Testis (tissue), 3 donors: ENCODE data around the gene LSM11. TPM values are rescaled to one million over a fixed set of nuclear protein-coding genes. Genes with fewer than 3 reads are reported as not detected.

Source experiments
- DNase-seq: peaks from one replicate; pipeline ENCODE4 v3.0.0-alpha.2; 2019
- H3K27ac ChIP-seq, 2 donors: fragments of 200-600 bp; sonication (generic); one replicate each; pipeline ENCODE4 v1.5.1; 2019
- H3K27me3 ChIP-seq: fragments of 200-600 bp; sonication (generic); one replicate; pipeline ENCODE4 v1.5.1; 2019
- H3K36me3 ChIP-seq: fragments of 200-600 bp; sonication (generic); one replicate; pipeline ENCODE4 v1.5.1; 2017; ENCODE audit warnings: low read depth; ENCODE audit errors: missing control alignments
- H3K4me1 ChIP-seq: fragments of 200-600 bp; sonication (generic); one replicate; pipeline ENCODE4 v1.5.1; 2019
- H3K4me3 ChIP-seq, 2 donors: fragments of 200-600 bp; sonication (generic); one replicate each; pipeline ENCODE4 v1.5.1; 2017 to 2019
- H3K9me3 ChIP-seq: fragments of 200-600 bp; sonication (generic); one replicate; pipeline ENCODE4 v1.5.1; 2017
- CTCF ChIP-seq, 3 experiments: fragments of 450-650 bp in 2 of 3; fragments of 200-600 bp in 1 of 3; sonication (generic) in 1 of 3; IDR thresholded peaks; one replicate each; pipeline ENCODE4 v1.5.1; 2016 to 2019; ENCODE audit warnings: antibody characterized with exemption in 3 of 3, mild to moderate bottlenecking in 2 of 3, moderate library complexity in 1 of 3
- POLR2A ChIP-seq: fragments of 450-650 bp; IDR thresholded peaks from one replicate; pipeline ENCODE4 v1.6.1; 2017; ENCODE audit warnings: antibody characterized with exemption, mild to moderate bottlenecking, moderate library complexity
- WGBS, 2 donors: methylation state at CpG; one replicate each; pipeline ENCODE4 v1.1.5; 2018; 5-methylcytosine and 5-hydroxymethylcytosine counted together
- intact Hi-C: fragments of 100-400 bp; cut with DNase I; formaldehyde crosslinking; loops from one replicate; pipeline ENCODE4 v1.15.1; 2023; ENCODE audit warnings: low total_unique reads
- polyA plus RNA-seq: library from polyadenylated mRNA; stranded (reverse); fragments of 350-450 nt; fragmentation: Illumina TruSeq; extraction: RNeasy Lipid Tissue Mini Kit (QIAGEN cat#74804); gene quantifications from one replicate; pipeline ENCODE4 v1.2.3, GENCODE V29; 2014; ENCODE audit warnings: low read depth, low replicate concordance; ENCODE audit not compliant: insufficient read depth
- total RNA-seq, 2 donors: library from RNA; depleted of rRNA; stranded (reverse); fragments of >200 nt; gene quantifications; one replicate each; pipeline ENCODE4 v1.2.3, GENCODE V29; 2016

Gene LSM11
- total and polyA plus RNA-seq, 3 donors from 2014 or later, result 7.7 to 9.8 (median 9.5) TPM

GRCh38 chr5:157729858-157730257, 13.7 kb upstream of the LSM11 start:
- DNase-seq, result no peak
- TF ChIP-seq CTCF (IDR thresholded peaks at IDR 0.05) (no peak), POLR2A (no peak)
- H3K4me3 ChIP-seq, result no peak overlapping the region
- H3K9me3 ChIP-seq, result no peaks in the 10 kb centered on the region
- H3K27me3 ChIP-seq, result no peaks in the 10 kb centered on the region
- intact Hi-C loops, result no loop called here
- H3K4me1 ChIP-seq, result no peaks in the 10 kb centered on the region
- no peak overlapping the region for H3K27ac ChIP-seq
- H3K36me3 ChIP-seq, result no peaks in the 10 kb centered on the region

DNA sequence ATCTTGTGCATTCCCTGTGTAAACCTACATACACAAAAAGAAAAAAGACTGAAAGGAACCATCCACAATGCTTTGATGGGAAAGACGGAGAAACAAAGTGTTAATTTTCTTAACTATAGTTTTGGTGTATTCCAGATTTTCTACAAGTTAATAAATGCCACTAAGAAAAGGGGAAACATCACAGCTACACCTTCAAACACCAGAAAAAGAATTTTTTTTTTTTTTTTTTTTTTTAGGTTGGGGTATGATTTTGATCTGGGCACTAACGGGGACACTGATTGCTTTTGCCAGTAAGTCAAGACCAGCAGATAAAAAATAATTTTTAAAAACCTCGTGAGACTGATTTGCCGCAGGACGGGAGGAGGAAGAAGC, 12.6 kb upstream of the LSM11 start:
- WGBS, 2 donors, result 13 to 14% methylated on average over 5 of the region's 5 CpGs
- DNase-seq, result no peak
- no peaks in the 10 kb centered on the region for H3K27me3 ChIP-seq
- H3K27ac ChIP-seq, result peak overlapping the region in 1 of 2 donors; percentile 93
- no peaks in the 10 kb centered on the region for H3K4me1 ChIP-seq
- intact Hi-C loops, result no loop called here
- H3K36me3 ChIP-seq, result no peaks in the 10 kb centered on the region
- TF ChIP-seq POLR2A (no peak), CTCF (IDR thresholded peaks at IDR 0.05) (no peak)
- no peaks in the 10 kb centered on the region for H3K9me3 ChIP-seq
- H3K4me3 ChIP-seq, result peak overlapping the region; percentile 71 to 72

DNA sequence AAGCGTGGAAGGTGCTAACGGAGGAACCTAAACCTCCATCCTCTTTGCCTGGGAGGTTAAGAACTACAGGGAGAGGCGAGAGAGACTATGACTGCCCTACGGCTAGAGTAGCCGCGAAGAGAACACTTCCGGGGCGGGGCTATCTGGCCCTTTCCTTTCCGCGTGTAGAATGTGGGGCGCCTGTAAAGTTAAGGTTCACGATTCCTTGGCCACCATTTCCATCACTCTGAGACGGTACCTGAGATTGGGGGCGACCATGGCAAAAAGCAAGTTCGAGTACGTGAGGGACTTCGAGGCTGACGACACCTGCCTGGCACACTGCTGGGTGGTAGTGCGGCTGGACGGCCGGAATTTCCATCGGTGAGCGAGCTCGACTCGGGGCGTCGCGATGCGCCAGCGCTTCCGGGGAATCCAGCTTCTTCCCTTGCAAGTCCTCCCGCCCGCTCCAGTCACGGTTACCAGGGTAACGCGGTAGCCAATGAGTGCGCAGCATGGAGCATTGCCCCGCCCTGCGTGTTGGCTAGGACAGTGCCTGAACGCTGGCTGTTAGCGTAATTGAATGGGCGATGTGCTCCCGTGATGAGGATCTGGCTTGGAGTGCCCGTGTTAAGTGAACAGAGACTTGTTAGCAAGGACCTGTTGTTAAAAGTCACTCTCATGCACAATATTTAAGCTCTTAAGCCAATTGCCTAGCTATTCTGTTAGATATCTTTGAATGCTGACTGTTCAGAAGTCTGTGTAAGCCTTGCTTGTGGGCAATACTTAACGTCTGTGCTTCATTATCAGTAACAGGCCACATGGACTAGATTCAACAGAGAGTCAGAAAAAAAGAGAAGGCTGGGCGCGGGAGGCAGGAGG, 12.0 kb upstream of the LSM11 start, which contains the start of gene THG1L:
Gene THG1L, plus strand, starts transcription at position 149 of the 858 bp plus-strand sequence. Its CDS starts 21 bp downstream, at position 170.
- Histone ChIP-seq H3K27me3 (no peaks in the 10 kb centered on the region), H3K4me1 (no peaks in the 10 kb centered on the region), H3K36me3 (no peaks in the 10 kb centered on the region), H3K4me3 (peak within 1 kb of the TSS; percentile 71 to 72), H3K27ac (peak within 1 kb of the TSS; percentile 90 to 93), H3K9me3 (no peaks in the 10 kb centered on the region)
- 1 to 2% methylated on average over 20 to 42 of the region's 47 CpGs for WGBS, 2 donors
- intact Hi-C loops, result no loop called here
- TF ChIP-seq CTCF (IDR thresholded peaks at IDR 0.05) (no peak), POLR2A (no peak)
- peak; percentile 100 for DNase-seq

DNA sequence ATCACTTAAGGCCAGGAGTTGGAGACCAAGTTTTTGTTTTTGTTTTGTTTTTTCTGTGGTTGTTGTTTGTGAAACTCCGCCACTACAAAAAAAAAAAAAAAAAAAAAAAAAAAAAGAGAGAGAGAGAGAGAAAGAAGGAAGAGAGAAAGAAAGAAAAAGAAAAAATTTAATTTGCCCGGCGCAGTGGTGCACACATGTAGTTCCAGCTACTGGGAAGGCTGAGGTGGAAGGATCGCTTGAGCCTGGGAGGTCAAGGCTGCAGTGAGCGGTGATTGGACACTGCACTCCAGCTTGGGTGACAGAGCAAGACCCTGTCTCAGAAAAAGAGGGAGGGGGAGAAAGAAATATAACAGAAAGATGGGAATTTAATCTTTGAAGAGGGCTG, 11.4 kb upstream of the LSM11 start:
- WGBS, 2 donors, result 57 to 73% methylated on average over 5 of the region's 5 CpGs
- no peak for DNase-seq

More for the DNA sequence above, 11.4 kb upstream of the LSM11 start:
- Histone ChIP-seq H3K36me3 (no peaks in the 10 kb centered on the region), H3K27ac (no peak overlapping the region), H3K4me1 (no peaks in the 10 kb centered on the region), H3K27me3 (no peaks in the 10 kb centered on the region), H3K9me3 (no peaks in the 10 kb centered on the region), H3K4me3 (peak overlapping the region; percentile 71 to 72)
- TF ChIP-seq POLR2A, result no peak
- no peak for TF ChIP-seq CTCF (IDR thresholded peaks at IDR 0.05)
- intact Hi-C loops, result no loop called here
